HepG2 (cell line): ENCODE data around the gene HMCN2.

Source experiments
- CTCF ChIP-seq: sonication (generic); formaldehyde crosslinking; IDR thresholded peaks from 2 replicates; pipeline ENCODE4 v1.5.0; 2020; ENCODE audit warnings: mild to moderate bottlenecking, missing genetic modification reagents, moderate library complexity
- ZNF768 ChIP-seq: sonication (generic); formaldehyde crosslinking; IDR thresholded peaks from 2 replicates; pipeline ENCODE4 v1.4.0; 2020; ENCODE audit warnings: missing genetic modification reagents

- TF ChIP-seq ZNF768 (peak; percentile 95), CTCF (no peak)
Measured at GRCh38 chr9:130378875-130379648, 113.5 kb downstream of the HMCN2 start.
